ENCODE measurements around the gene ARL6IP1. TPM values are rescaled to one million over a fixed set of nuclear protein-coding genes. Genes with fewer than 3 reads are reported as not detected.

The ARL6IP1 gene
- total and polyA plus RNA-seq, 8 donors, result 28.9 to 82.3 (median 42.3) TPM

DNA sequence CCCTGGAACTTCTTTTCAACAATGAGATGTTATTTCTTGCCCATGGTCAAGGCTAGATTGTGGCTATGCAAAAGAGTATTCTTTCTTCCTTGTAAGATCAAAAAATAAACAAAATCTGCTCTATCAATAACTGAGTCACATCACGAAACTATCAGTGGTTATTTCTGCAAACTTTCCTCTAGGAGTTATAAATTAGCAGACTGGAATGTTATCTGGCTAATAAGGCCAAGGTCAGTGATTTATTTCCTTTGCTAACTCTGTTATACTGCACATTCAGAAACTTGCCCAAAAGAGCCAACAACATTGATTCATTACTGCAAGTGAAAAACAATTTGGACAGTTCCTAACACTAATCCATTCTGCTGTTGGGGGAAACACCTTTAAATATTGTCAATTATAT lies 5.0 kb downstream of the ARL6IP1 start:
- peak overlapping the region in 2 of 4 donors; percentile 2 to 57 for H3K27ac ChIP-seq
- peaks cover 7 to 38% (median 9%) of the 10 kb centered on the region in 3 donors for H3K4me1 ChIP-seq
- intact Hi-C loops (cut with DNase I), result no loop called here
- peaks cover 4 to 12% (median 10%) of the 10 kb centered on the region in 3 donors for H3K36me3 ChIP-seq
- H3K9me3 ChIP-seq, result no peaks in the 10 kb centered on the region
- TF ChIP-seq, protein P1, sequence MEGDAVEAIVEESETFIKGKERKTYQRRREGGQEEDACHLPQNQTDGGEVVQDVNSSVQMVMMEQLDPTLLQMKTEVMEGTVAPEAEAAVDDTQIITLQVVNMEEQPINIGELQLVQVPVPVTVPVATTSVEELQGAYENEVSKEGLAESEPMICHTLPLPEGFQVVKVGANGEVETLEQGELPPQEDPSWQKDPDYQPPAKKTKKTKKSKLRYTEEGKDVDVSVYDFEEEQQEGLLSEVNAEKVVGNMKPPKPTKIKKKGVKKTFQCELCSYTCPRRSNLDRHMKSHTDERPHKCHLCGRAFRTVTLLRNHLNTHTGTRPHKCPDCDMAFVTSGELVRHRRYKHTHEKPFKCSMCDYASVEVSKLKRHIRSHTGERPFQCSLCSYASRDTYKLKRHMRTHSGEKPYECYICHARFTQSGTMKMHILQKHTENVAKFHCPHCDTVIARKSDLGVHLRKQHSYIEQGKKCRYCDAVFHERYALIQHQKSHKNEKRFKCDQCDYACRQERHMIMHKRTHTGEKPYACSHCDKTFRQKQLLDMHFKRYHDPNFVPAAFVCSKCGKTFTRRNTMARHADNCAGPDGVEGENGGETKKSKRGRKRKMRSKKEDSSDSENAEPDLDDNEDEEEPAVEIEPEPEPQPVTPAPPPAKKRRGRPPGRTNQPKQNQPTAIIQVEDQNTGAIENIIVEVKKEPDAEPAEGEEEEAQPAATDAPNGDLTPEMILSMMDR (IDR thresholded peaks at IDR 0.05), result no peak
- ATAC-seq, result peak in 2 of 4 donors; percentile 11 to 21
- 13 to 16% methylated on average over 1 of the region's 1 CpG for WGBS, 2 donors
- H3K4me3 ChIP-seq, result no peak overlapping the region
- FAIRE-seq, result no peak
- DNase-seq, result no peak
- H3K27me3 ChIP-seq, result no peaks in the 10 kb centered on the region

DNA sequence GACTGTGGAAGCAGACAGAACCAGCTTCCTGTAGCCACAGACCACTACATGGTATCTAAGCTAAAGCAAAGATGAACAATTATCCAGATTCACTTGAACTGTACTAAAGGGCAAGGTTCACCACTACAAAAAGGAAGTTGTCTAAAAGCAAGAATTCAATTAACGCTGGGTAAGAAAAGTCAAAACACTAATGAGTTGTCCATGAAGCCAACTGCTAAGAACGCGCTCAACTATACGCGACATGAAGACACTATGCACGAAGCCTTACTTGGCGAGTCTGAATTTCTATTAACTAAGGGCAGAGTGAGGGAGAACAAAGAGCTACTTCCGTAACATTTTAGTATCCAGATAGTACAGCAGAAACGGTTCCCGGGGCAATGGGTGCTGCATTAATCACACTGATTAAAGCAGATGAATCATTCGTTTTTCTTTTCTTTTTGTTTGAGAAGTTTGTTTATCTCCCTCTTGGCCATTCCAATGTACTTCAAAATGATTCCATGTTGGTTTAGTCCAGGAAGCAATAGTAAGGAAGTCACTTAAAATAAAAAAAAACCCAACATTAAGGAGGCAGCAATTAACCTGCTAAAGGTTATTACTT lies 8.4 kb downstream of the ARL6IP1 start:
- H3K4me3 ChIP-seq, result no peak overlapping the region
- TF ChIP-seq, protein P1 (IDR thresholded peaks at IDR 0.05), result no peak
- no peak overlapping the region for H3K27ac ChIP-seq
- intact Hi-C loops (cut with DNase I), result no loop called here
- ATAC-seq, result no peak
- FAIRE-seq, result no peak
- no peaks in the 10 kb centered on the region for H3K9me3 ChIP-seq
- DNase-seq, result no peak
- H3K27me3 ChIP-seq, result no peaks in the 10 kb centered on the region
- peaks cover 4 to 13% (median 10%) of the 10 kb centered on the region in 3 donors for H3K36me3 ChIP-seq
- peaks cover 7 to 26% (median 17%) of the 10 kb centered on the region in 3 donors for H3K4me1 ChIP-seq
- WGBS, 2 donors, result 89% methylated on average over 11 of the region's 11 CpGs

DNA sequence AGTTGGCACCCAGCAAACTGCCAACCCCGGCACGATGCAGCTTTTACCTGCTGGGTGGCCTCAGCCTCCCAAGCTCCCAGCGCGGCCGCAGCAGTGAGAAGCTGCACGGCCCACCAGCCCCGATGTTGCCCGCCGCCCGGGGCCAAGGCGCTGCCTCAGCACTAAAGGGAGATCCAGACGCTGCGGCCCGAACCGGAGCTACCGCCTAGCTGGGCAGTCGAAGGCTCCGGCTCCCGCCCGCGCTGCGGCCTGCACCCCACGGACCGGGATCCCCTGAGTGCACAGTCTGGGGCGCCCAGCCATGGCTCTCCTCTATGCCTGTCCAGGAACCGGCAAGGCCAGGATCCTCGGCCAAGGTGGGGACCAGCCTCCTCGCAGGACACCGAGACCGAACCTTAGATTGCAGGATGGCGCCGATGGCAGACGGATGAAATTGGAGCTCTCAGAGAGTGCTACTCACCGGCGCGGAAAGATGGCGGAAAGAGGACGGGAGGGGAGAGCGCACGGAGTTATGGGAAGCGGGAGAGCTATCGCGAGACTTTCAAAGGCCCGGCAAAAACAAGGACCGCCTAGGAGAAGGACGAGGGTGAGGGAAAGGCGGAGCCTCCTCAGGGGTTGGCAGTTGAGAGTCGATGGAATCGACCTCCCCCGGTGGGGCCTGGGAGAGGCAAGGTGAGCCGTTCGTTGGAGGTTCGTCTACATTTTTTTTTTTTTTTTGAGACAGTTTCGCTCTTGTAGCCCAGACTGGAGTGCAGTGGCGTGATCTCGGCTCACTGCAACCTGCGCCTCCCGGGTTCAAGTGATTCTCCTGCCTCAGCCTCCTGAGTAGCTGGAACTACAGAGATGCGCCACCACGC lies 11.3 kb downstream of the ARL6IP1 start, which contains the start of gene RPS15A:
Gene RPS15A, minus strand, starts transcription at position 485 of the 857 bp plus-strand sequence. CDS start 1,221 bp downstream, outside the sequence.
- H3K27ac ChIP-seq, result peak within 1 kb of the TSS; percentile 40 to 78 (median 75)
- H3K36me3 ChIP-seq, result peaks cover 4 to 38% (median 21%) of the 10 kb centered on the region in 3 donors
- peak; percentile 87 to 97 (median 96) for DNase-seq
- peak; percentile 96 to 99 (median 98) for ATAC-seq
- H3K4me3 ChIP-seq, result peak within 1 kb of the TSS; percentile 81 to 93 (median 84)
- FAIRE-seq, result no peak
- no peaks in the 10 kb centered on the region for H3K27me3 ChIP-seq
- intact Hi-C loops (cut with DNase I), result no loop called here
- H3K4me1 ChIP-seq, result peaks cover 12 to 36% (median 25%) of the 10 kb centered on the region in 3 donors
- TF ChIP-seq, protein P1 (IDR thresholded peaks at IDR 0.05), result no peak
- 1 to 2% methylated on average over 58 to 60 of the region's 60 CpGs for WGBS, 2 donors
- no peaks in the 10 kb centered on the region for H3K9me3 ChIP-seq

DNA sequence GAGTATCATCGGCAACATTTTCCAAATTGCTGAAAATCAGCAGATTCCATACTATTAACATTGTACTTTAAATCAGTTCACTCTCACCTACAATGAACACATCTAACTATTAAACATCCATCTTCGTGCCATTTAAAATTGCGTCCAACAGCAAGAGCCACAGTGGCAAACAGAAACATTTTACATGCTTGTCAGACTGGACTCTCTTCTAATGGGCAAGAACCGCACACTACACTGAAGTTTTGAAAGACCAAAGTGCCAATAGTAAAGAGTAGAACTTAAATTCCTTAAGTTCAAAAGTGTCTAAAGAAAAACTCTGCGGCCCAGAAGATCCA lies 11.9 kb downstream of the ARL6IP1 start:
- Histone ChIP-seq H3K9me3 (no peaks in the 10 kb centered on the region), H3K27ac (peak overlapping the region; percentile 40 to 78 (median 75)), H3K4me1 (peaks cover 12 to 36% (median 25%) of the 10 kb centered on the region in 3 donors), H3K36me3 (peaks cover 4 to 44% (median 22%) of the 10 kb centered on the region in 3 donors), H3K27me3 (no peaks in the 10 kb centered on the region), H3K4me3 (peak overlapping the region; percentile 81 to 93 (median 84))
- ATAC-seq (no peak), FAIRE-seq (no peak), DNase-seq (no peak)
- TF ChIP-seq, protein P1 (IDR thresholded peaks at IDR 0.05), result no peak
- intact Hi-C loops (cut with DNase I), result no loop called here
- 0% methylated on average over 5 of the region's 5 CpGs for WGBS, 2 donors

All from pancreas (tissue), 10 donors.